Measurements from ENCODE around the gene TFAP2D.

GRCh38 chr6:50681213-50681824 is 32.0 kb upstream of the TFAP2D start:
- TF ChIP-seq CTCF (IDR thresholded peaks at IDR 0.05; ENCODE audit: poor library complexity, severe bottlenecking), result no peak
- no peak for TF ChIP-seq POLR2AphosphoS5 (IDR thresholded peaks at IDR 0.05)
- TF ChIP-seq REST (IDR thresholded peaks at IDR 0.05; ENCODE audit: borderline replicate concordance), result no peak

Measured in neural cell (in vitro differentiated cells).